ENCODE measurements around the gene TOLLIP.

DNA sequence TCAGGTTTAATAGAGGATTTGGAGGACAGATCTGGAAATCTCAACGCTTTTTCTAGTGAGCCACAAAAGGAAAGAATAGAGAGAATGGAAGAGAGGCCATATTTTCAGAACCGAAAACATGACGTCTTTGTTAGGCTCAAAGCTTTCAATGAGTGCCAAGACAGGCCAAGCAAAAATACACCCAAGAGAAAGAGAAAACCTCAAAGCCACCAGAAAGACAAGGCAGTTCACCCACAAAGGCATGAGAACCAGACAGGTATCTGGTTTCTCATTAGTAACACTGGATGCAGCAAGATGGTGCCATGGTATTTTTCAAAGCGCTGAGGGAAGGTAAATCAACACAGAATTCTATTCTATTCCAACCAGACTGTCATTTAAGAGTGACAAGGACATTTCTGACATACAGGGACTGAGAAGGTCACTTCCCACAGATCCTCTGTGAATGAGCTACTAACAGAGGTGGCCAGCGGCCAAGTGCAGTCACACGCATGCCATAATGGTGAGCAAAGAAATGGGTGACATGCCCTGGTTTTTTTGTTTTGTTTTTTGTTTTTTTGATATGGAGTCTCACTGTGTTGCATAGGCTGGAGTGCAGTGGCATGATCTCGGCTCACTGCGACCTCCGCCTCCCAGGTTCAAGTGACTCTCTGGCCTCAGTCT lies 41.9 kb downstream of the TOLLIP start:
- TF ChIP-seq CTCF (IDR thresholded peaks at IDR 0.05) (no peak), POLR2A (IDR thresholded peaks at IDR 0.05) (no peak)

All from body of pancreas (tissue), 4 donors.